Neuronal stem cell (in vitro differentiated cells): ENCODE measurements around the gene NSMF.

Experiments
- DNase-seq: peaks from one replicate; pipeline ENCODE4 v3.0.0-alpha.2; 2013; ENCODE audit warnings: low spot score
- H2AFZ ChIP-seq: one replicate; pipeline ENCODE4 v1.6.1; 2013; ENCODE audit warnings: mild to moderate bottlenecking, low read length, inconsistent platforms
- H2AK5ac ChIP-seq: 2 replicates; pipeline ENCODE4 v1.6.1; 2013; ENCODE audit warnings: low read depth, mild to moderate bottlenecking, inconsistent platforms, low read length, moderate library complexity, mixed read lengths
- H2BK120ac ChIP-seq: 2 replicates; pipeline ENCODE4 v1.6.1; 2013; ENCODE audit warnings: low read depth, mild to moderate bottlenecking, inconsistent platforms, low read length, moderate library complexity, mixed read lengths
- H2BK12ac ChIP-seq: one replicate; pipeline ENCODE4 v1.6.1; 2013; ENCODE audit warnings: low read length, inconsistent platforms
- H2BK15ac ChIP-seq: 2 replicates; pipeline ENCODE4 v1.6.1; 2013; ENCODE audit warnings: mild to moderate bottlenecking, low read length, inconsistent platforms, mixed read lengths
- H2BK5ac ChIP-seq: one replicate; pipeline ENCODE4 v1.6.1; 2013; ENCODE audit warnings: inconsistent platforms, mild to moderate bottlenecking, low read length, moderate library complexity
- H3K14ac ChIP-seq: one replicate; pipeline ENCODE4 v1.6.1; 2013; ENCODE audit warnings: low read length, inconsistent platforms
- H3K18ac ChIP-seq: 2 replicates; pipeline ENCODE4 v1.6.1; 2013; ENCODE audit warnings: low read length, inconsistent platforms
- H3K23ac ChIP-seq: 2 replicates; pipeline ENCODE4 v1.6.1; 2013; ENCODE audit warnings: low read depth, mild to moderate bottlenecking, mixed read lengths, low read length, inconsistent platforms; ENCODE audit not compliant: poor library complexity
- H3K27ac ChIP-seq: replicated peaks from 3 replicates; pipeline ENCODE4 v1.5.1; 2013; ENCODE audit warnings: low read length, inconsistent platforms
- H3K27me3 ChIP-seq, 3 experiments: 2 replicates each; pipeline ENCODE4 v1.6.1; 2013; ENCODE audit warnings: low read length in 3 of 3, mild to moderate bottlenecking in 2 of 3, inconsistent platforms in 1 of 3, low read depth in 1 of 3, mixed read lengths in 1 of 3, moderate library complexity in 1 of 3; ENCODE audit not compliant: control insufficient read depth in 3 of 3, insufficient read depth in 3 of 3
- H3K36me3 ChIP-seq, 2 donors: replicated peaks in 1 of 2; 2 replicates each; pipeline ENCODE4 v1.6.1; 2013; ENCODE audit warnings: low read length in 2 of 2; ENCODE audit not compliant: control insufficient read depth in 2 of 2, insufficient read depth in 2 of 2
- H3K4ac ChIP-seq: 2 replicates; pipeline ENCODE4 v1.6.1; 2013; ENCODE audit warnings: inconsistent platforms, mild to moderate bottlenecking, low read length, moderate library complexity
- H3K4me1 ChIP-seq, 2 donors: 1 replicate in 1 of 2; 2 replicates in 1 of 2; pipeline ENCODE4 v1.6.1; 2013; ENCODE audit warnings: low read length in 2 of 2, low read depth in 1 of 2; ENCODE audit not compliant: control insufficient read depth in 2 of 2, insufficient read depth in 1 of 2
- H3K4me2 ChIP-seq: one replicate; pipeline ENCODE4 v1.6.1; 2013; ENCODE audit warnings: mild to moderate bottlenecking, low read length, inconsistent platforms; ENCODE audit not compliant: insufficient read depth, poor library complexity, severe bottlenecking
- H3K4me3 ChIP-seq, 2 donors: 2 replicates each; pipeline ENCODE4 v1.5.1; 2013; ENCODE audit warnings: low read length in 2 of 2, mild to moderate bottlenecking in 2 of 2, inconsistent platforms in 1 of 2, moderate library complexity in 1 of 2
- H3K79me1 ChIP-seq: one replicate; pipeline ENCODE4 v1.6.1; 2013; ENCODE audit warnings: low read depth, mild to moderate bottlenecking, inconsistent platforms, low read length, moderate library complexity
- H3K9ac ChIP-seq: one replicate; pipeline ENCODE4 v1.6.1; 2013; ENCODE audit warnings: mild to moderate bottlenecking, low read depth, low read length, inconsistent platforms; ENCODE audit not compliant: poor library complexity
- H3K9me3 ChIP-seq, 2 donors: replicated peaks in 1 of 2; 2 replicates each; pipeline versions ENCODE3 to v1.6.1; 2013; ENCODE audit warnings: low read length in 2 of 2, mild to moderate bottlenecking in 2 of 2, inconsistent platforms in 1 of 2, low read depth in 1 of 2, mixed read lengths in 1 of 2, moderate library complexity in 1 of 2; ENCODE audit not compliant: control insufficient read depth in 2 of 2, insufficient read depth in 1 of 2
- H4K8ac ChIP-seq: one replicate; pipeline ENCODE4 v1.6.1; 2013; ENCODE audit warnings: low read depth, mild to moderate bottlenecking, inconsistent platforms, low read length, moderate library complexity
- H4K91ac ChIP-seq: one replicate; pipeline ENCODE4 v1.6.1; 2013; ENCODE audit warnings: low read length, low read depth, mild to moderate bottlenecking, inconsistent platforms; ENCODE audit not compliant: poor library complexity
- WGBS, 2 donors: extraction: QIAGEN DNeasy Blood & Tissue Kit; methylation state at CpG; one replicate each; pipeline ENCODE4 v1.1.7; 2013; ENCODE audit warnings: missing lambda C conversion rate in 2 of 2, mixed read lengths in 1 of 2; ENCODE audit not compliant: insufficient read length in 2 of 2, insufficient replicate concordance in 1 of 2; ENCODE audit errors: extremely low coverage in 2 of 2; 5-methylcytosine and 5-hydroxymethylcytosine counted together

The NSMF gene

GRCh38 chr9:137479892-137480685, 21.0 kb upstream of the NSMF start:
- H2AFZ ChIP-seq = peak overlapping the region; percentile 85
- peak overlapping the region; percentile 92 for H4K8ac ChIP-seq
- H3K36me3 ChIP-seq = no peaks in the 10 kb centered on the region
- peak overlapping the region; percentile 84 for H2BK12ac ChIP-seq
- no peak for DNase-seq
- peak overlapping the region; percentile 77 for H3K9ac ChIP-seq
- no CpG with 5 or more reads among the region's 32 CpGs for WGBS, 2 donors
- no peak overlapping the region for H4K91ac ChIP-seq
- H3K4me2 ChIP-seq = peak overlapping the region; percentile 18
- H3K27me3 ChIP-seq = no peaks in the 10 kb centered on the region
- no peak overlapping the region for H3K4me3 ChIP-seq
- H2BK15ac ChIP-seq = peak overlapping the region; percentile 94
- H3K4me1 ChIP-seq = peaks cover 3 to 13% of the 10 kb centered on the region in 2 donors
- peak overlapping the region; percentile 80 for H3K23ac ChIP-seq
- peak overlapping the region; percentile 71 for H3K18ac ChIP-seq
- H2BK120ac ChIP-seq = no peak overlapping the region
- peak overlapping the region; percentile 95 for H2AK5ac ChIP-seq
- H3K9me3 ChIP-seq = peaks cover 0 to 11% of the 10 kb centered on the region in 2 donors
- peaks cover 10% of the 10 kb centered on the region for H3K79me1 ChIP-seq
- H2BK5ac ChIP-seq = peak overlapping the region; percentile 71
- peak overlapping the region; percentile 94 for H3K14ac ChIP-seq
- H3K27ac ChIP-seq = no peak overlapping the region
- peak overlapping the region; percentile 84 for H3K4ac ChIP-seq

DNA sequence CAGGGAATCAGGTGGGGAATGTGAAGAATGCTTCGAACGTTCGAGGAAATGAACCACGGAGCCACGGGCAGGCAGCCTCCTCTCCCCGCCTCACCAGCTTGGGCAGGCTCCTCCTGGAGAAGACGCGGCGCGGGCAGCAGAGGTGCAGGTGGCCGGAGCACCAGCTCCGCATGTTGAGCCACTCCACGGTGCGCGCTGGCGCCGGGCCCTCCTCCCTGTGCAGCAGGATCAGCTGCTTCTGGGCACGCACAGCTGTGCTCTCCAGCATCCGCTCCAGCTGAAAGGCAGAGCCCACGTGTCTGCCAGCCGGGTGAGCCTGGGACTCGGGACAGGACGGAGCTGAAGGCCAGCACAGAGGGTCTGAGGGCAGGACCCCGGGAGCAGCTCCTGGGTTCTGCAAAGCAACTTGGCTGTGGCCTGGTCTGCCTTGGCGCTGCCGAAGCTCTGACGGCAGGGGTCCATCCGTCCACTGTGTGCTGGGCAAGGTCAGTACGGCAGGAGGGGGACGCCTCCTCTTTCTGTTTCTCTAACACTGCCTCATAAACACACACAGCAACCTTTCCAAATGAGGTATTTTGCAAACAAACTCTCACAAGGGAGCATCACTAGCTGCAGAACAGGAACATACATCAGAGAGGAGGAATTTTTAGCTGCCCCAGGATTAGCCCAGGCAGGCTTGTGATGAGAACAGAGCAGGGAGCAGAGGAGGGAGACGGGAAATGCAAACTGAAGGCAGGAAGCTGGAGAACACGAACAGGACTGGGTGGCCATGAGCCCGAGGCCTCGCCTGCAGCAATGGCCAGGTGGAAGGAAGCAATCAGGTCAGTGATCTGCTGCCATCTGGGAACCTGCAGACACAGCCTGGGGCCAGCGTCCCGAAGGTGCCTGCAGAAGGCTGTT, 20.1 kb upstream of the NSMF start:
- peaks cover 2 to 13% of the 10 kb centered on the region in 2 donors for H3K9me3 ChIP-seq
- no peak overlapping the region for H3K27ac ChIP-seq
- no peak overlapping the region for H3K4ac ChIP-seq
- peak overlapping the region; percentile 24 for H2BK15ac ChIP-seq
- no CpG with 5 or more reads among the region's 36 CpGs for WGBS, 2 donors
- no peak overlapping the region for H2BK5ac ChIP-seq
- H3K4me2 ChIP-seq = no peak overlapping the region
- peak overlapping the region; percentile 56 for H3K14ac ChIP-seq
- no peak overlapping the region for H4K91ac ChIP-seq
- peak overlapping the region; percentile 50 for H3K9ac ChIP-seq
- no peaks in the 10 kb centered on the region for H3K27me3 ChIP-seq
- H2AFZ ChIP-seq = peak overlapping the region; percentile 85
- H2BK12ac ChIP-seq = peak overlapping the region; percentile 50
- H2AK5ac ChIP-seq = peak overlapping the region; percentile 98
- no peak overlapping the region for H4K8ac ChIP-seq
- H2BK120ac ChIP-seq = no peak overlapping the region
- peaks cover 10% of the 10 kb centered on the region for H3K79me1 ChIP-seq
- peak overlapping the region; percentile 72 for H3K18ac ChIP-seq
- H3K4me1 ChIP-seq = peaks cover 3 to 13% of the 10 kb centered on the region in 2 donors
- no peak for DNase-seq
- H3K36me3 ChIP-seq = no peaks in the 10 kb centered on the region
- peak overlapping the region in 1 of 2 donors; percentile 38 for H3K4me3 ChIP-seq
- peak overlapping the region; percentile 93 for H3K23ac ChIP-seq

DNA sequence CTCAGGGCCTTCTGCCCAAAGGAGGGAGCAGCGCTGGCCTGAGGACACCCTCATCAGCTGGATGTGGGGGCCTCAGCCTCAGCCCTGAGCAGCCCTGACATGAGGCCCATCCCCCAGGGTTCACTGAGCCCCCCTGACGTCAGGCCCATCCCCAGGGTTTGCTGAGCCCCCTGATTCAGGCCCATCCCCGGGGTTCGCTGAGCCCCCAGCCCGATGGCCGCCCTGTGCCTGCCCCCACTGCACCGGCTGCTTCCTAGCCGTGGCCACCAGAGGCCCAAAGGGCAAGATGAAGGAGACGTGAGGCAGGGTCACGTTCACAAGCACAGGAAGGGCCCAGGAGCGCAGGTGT, 19.5 kb upstream of the NSMF start:
- peaks cover 8% of the 10 kb centered on the region for H3K79me1 ChIP-seq
- H3K27ac ChIP-seq = no peak overlapping the region
- peaks cover 3 to 14% of the 10 kb centered on the region in 2 donors for H3K9me3 ChIP-seq
- H4K91ac ChIP-seq = no peak overlapping the region
- H2BK12ac ChIP-seq = no peak overlapping the region
- H2AK5ac ChIP-seq = peak overlapping the region; percentile 98
- no peak for DNase-seq
- peak overlapping the region; percentile 24 for H2BK15ac ChIP-seq
- H3K4me2 ChIP-seq = no peak overlapping the region
- peak overlapping the region; percentile 56 for H3K14ac ChIP-seq
- WGBS, 2 donors = no CpG with 5 or more reads among the region's 11 CpGs
- H3K4ac ChIP-seq = no peak overlapping the region
- peak overlapping the region; percentile 93 for H3K23ac ChIP-seq
- no peak overlapping the region for H4K8ac ChIP-seq
- H3K27me3 ChIP-seq = no peaks in the 10 kb centered on the region
- peak overlapping the region; percentile 48 for H3K18ac ChIP-seq
- peak overlapping the region; percentile 85 for H2AFZ ChIP-seq
- no peaks in the 10 kb centered on the region for H3K36me3 ChIP-seq
- no peak overlapping the region for H2BK5ac ChIP-seq
- no peak overlapping the region for H2BK120ac ChIP-seq
- no peak overlapping the region for H3K4me3 ChIP-seq
- H3K4me1 ChIP-seq = peaks cover 3 to 13% of the 10 kb centered on the region in 2 donors
- peak overlapping the region; percentile 50 for H3K9ac ChIP-seq
